Ovary (tissue), 9 donors: ENCODE results near the gene NOS3. TPM values are rescaled to one million over a fixed set of nuclear protein-coding genes. Genes with fewer than 3 reads are reported as not detected.

Experiments used
- DNase-seq, 5 donors: peaks; one replicate each; pipeline ENCODE4 v3.0.0-alpha.2; 2019 to 2020
- H3K27ac ChIP-seq, 2 donors: fragments of 200-600 bp; one replicate each; pipeline versions ENCODE4 v1.5.1 to v1.8.0; 2019 to 2022
- H3K27me3 ChIP-seq: fragments of 200-600 bp; one replicate; pipeline ENCODE4 v1.8.0; 2022
- H3K36me3 ChIP-seq: fragments of 200-600 bp; sonication (generic); one replicate; pipeline ENCODE4 v1.5.1; 2019
- H3K4me1 ChIP-seq: one replicate; pipeline ENCODE4 v1.8.1; 2013; ENCODE audit warnings: mild to moderate bottlenecking, moderate library complexity; ENCODE audit not compliant: insufficient read depth
- H3K4me3 ChIP-seq: fragments of 200-600 bp; sonication (generic); one replicate; pipeline ENCODE4 v1.5.1; 2017
- H3K9me3 ChIP-seq, 2 donors: fragments of 200-600 bp in 1 of 2; sonication (generic) in 1 of 2; one replicate each; pipeline versions ENCODE4 v1.5.1 to v1.8.1; 2013 to 2019; ENCODE audit warnings: mild to moderate bottlenecking in 1 of 2, moderate library complexity in 1 of 2
- CTCF ChIP-seq, 3 donors: fragments of 450-650 bp in 2 of 3; fragments of 200-600 bp in 1 of 3; IDR thresholded peaks; one replicate each; pipeline versions ENCODE4 v1.5.1 to v1.8.0; 2016 to 2022; ENCODE audit warnings: antibody characterized with exemption in 3 of 3, mild to moderate bottlenecking in 1 of 3
- EP300 ChIP-seq: sonication (generic); formaldehyde crosslinking; IDR thresholded peaks from one replicate; pipeline ENCODE4 v1.6.1; 2017; ENCODE audit warnings: antibody characterized with exemption
- POLR2A ChIP-seq: fragments of 450-650 bp; IDR thresholded peaks from one replicate; pipeline ENCODE4 v1.6.1; 2017; ENCODE audit warnings: antibody characterized with exemption, mild to moderate bottlenecking, moderate library complexity
- WGBS, 3 donors: extraction: QIAGEN DNeasy Blood & Tissue Kit in 1 of 3; methylation state at CpG; one replicate each; pipeline versions ENCODE4 v1.1.5 to v1.1.7; 2013 to 2017; 5-methylcytosine and 5-hydroxymethylcytosine counted together
- intact Hi-C, 4 donors: fragments of 100-400 bp; cut with DNase I; formaldehyde crosslinking; loops; one replicate each; pipeline versions ENCODE4 v1.11.0 to v1.15.1; 2022 to 2023
- polyA plus RNA-seq, 2 donors: library from polyadenylated mRNA; stranded (reverse); fragments of 200-250 nt in 1 of 2; fragments of 350-450 nt in 1 of 2; fragmentation: Illumina TruSeq in 1 of 2; extraction: RNeasy Lipid Tissue Mini Kit (QIAGEN cat#74804) in 1 of 2; gene quantifications; one replicate each; pipeline ENCODE4 v1.2.3, GENCODE V29; 2013 to 2014
- total RNA-seq, 7 donors: library from RNA; depleted of rRNA in 2 of 7; stranded (reverse); fragments of >200 nt in 2 of 7; fragmentation: NEBNext Ultra II Directional in 3 of 7; extraction: Animal tissue kit (Norgen Biotek cat#: 25700) in 3 of 7; gene quantifications; one replicate each; pipeline versions ENCODE4 v1.1.0 to v1.2.4, GENCODE V29; 2016 to 2023
- donor health status: DM: no; HTN: no; CAD: no; lungs with moderate emphysema.
- donor health status: DM: no; HTN: no; CAD: no.
- donor health status: Bipolar disorder and iron deficiency.
- donor health status: DM: yes; HTN: yes; CAD: no.
- donor health status: DM: no; HTN: no; CAD: no.
- donor health status: DM: yes; HTN: yes; CAD: no.

NOS3 gene
- total and polyA plus RNA-seq, 9 donors = 1.0 to 26.0 (median 5.4) TPM

GRCh38 chr7:150977382-150978125 is 13.3 kb upstream of the NOS3 start:
- Histone ChIP-seq H3K27me3 (no peaks in the 10 kb centered on the region), H3K27ac (no peak overlapping the region), H3K36me3 (no peaks in the 10 kb centered on the region), H3K9me3 (no peaks in the 10 kb centered on the region), H3K4me3 (peak overlapping the region; percentile 46), H3K4me1 (peaks cover 18% of the 10 kb centered on the region)
- WGBS, 3 donors = 2 to 3% (median 3%) methylated on average over 45 to 62 of the region's 62 CpGs
- DNase-seq = no peak
- TF ChIP-seq POLR2A = no peak
- no peak for TF ChIP-seq CTCF (IDR thresholded peaks at IDR 0.05)
- TF ChIP-seq EP300 = no peak
- intact Hi-C loops = loop anchor here in 1 of 4 donors (10.0 kb wide), 1 partner anchor 193 kb away; no protein-coding TSS in a partner anchor

GRCh38 chr7:150978126-150978789 is 12.6 kb upstream of the NOS3 start, which contains the start of gene KCNH2:
TSS of gene KCNH2 (minus strand) at chr7:150978321. CDS start at chr7:150977913, 408 bp downstream.
- WGBS, 3 donors = 1% methylated on average over 39 to 81 of the region's 81 CpGs
- H3K4me3 ChIP-seq = peak within 1 kb of the TSS; percentile 46
- no peak within 1 kb of the TSS for H3K27ac ChIP-seq
- peaks cover 18% of the 10 kb centered on the region for H3K4me1 ChIP-seq
- intact Hi-C loops = loop anchor here in 1 of 4 donors (10.0 kb wide), 1 partner anchor 193 kb away; no protein-coding TSS in a partner anchor
- no peaks in the 10 kb centered on the region for H3K36me3 ChIP-seq
- peak in 3 of 5 donors; percentile 66 to 74 (median 70) for DNase-seq
- TF ChIP-seq EP300 = no peak
- no peaks in the 10 kb centered on the region for H3K27me3 ChIP-seq
- no peaks in the 10 kb centered on the region for H3K9me3 ChIP-seq

- no peak overlapping the region for H3K4me3 ChIP-seq
- intact Hi-C loops = loop anchor here in 1 of 4 donors (10.0 kb wide), 1 partner anchor 195 kb away; no protein-coding TSS in a partner anchor
- no peaks in the 10 kb centered on the region for H3K36me3 ChIP-seq
- H3K27me3 ChIP-seq = no peaks in the 10 kb centered on the region
- 22 to 25% (median 24%) methylated on average over 7 of the region's 7 CpGs for WGBS, 3 donors
- DNase-seq = no peak
- H3K27ac ChIP-seq = no peak overlapping the region
- no peaks in the 10 kb centered on the region for H3K9me3 ChIP-seq
- TF ChIP-seq EP300 = no peak
- TF ChIP-seq CTCF (IDR thresholded peaks at IDR 0.05) = no peak
- no peak for TF ChIP-seq POLR2A
- H3K4me1 ChIP-seq = peaks cover 13% of the 10 kb centered on the region
These were observed 11.0 kb upstream of the NOS3 start for GRCh38 chr7:150979713-150980390.

- intact Hi-C loops = no loop called here
- no peak for DNase-seq
- no peaks in the 10 kb centered on the region for H3K27me3 ChIP-seq
- peaks cover 13% of the 10 kb centered on the region for H3K4me1 ChIP-seq
- TF ChIP-seq POLR2A (no peak), EP300 (no peak), CTCF (IDR thresholded peaks at IDR 0.05) (no peak)
- WGBS, 3 donors = 13 to 23% (median 20%) methylated on average over 2 of the region's 2 CpGs
- H3K27ac ChIP-seq = no peak overlapping the region
- no peaks in the 10 kb centered on the region for H3K9me3 ChIP-seq
- H3K36me3 ChIP-seq = no peaks in the 10 kb centered on the region
- no peak overlapping the region for H3K4me3 ChIP-seq
These were observed 10.2 kb upstream of the NOS3 start for GRCh38 chr7:150980663-150981062.
